Osteocyte (in vitro differentiated cells): ENCODE data around the gene PDZD4. TPM values are rescaled to one million over a fixed set of nuclear protein-coding genes. Genes with fewer than 3 reads are reported as not detected.

Experiments used
- DNase-seq: peaks from one replicate; pipeline ENCODE4 v3.0.0; 2021; ENCODE audit warnings: mixed read lengths; ENCODE audit not compliant: unreplicated experiment; ENCODE audit errors: extremely low spot score
- H3K27ac Mint-ChIP-seq: one replicate; pipeline ENCODE4 v1.8.0; 2021; ENCODE audit warnings: mild to moderate bottlenecking, mixed read lengths; ENCODE audit not compliant: unreplicated experiment
- H3K27me3 Mint-ChIP-seq: one replicate; pipeline ENCODE4 v1.8.0; 2021; ENCODE audit warnings: mixed read lengths; ENCODE audit not compliant: unreplicated experiment
- H3K36me3 Mint-ChIP-seq: one replicate; pipeline ENCODE4 v1.8.0; 2021; ENCODE audit warnings: mixed read lengths; ENCODE audit not compliant: unreplicated experiment
- H3K4me1 Mint-ChIP-seq: one replicate; pipeline ENCODE4 v1.8.0; 2021; ENCODE audit warnings: mixed read lengths; ENCODE audit not compliant: unreplicated experiment
- H3K4me3 Mint-ChIP-seq: one replicate; pipeline ENCODE4 v1.8.0; 2021; ENCODE audit warnings: mild to moderate bottlenecking, moderate library complexity, mixed read lengths; ENCODE audit not compliant: unreplicated experiment
- H3K9me3 Mint-ChIP-seq: one replicate; pipeline ENCODE4 v1.8.0; 2021; ENCODE audit warnings: mixed read lengths; ENCODE audit not compliant: unreplicated experiment
- total RNA-seq: library from RNA; stranded (reverse); gene quantifications from 2 replicates; pipeline ENCODE4 v1.2.1, GENCODE V29; 2021
- TF ChIP-seq, protein P1 (sequence below): fragments of 200-600 bp; sonication (generic); IDR thresholded peaks from 2 replicates; pipeline ENCODE4 v1.5.0; 2021; ENCODE audit warnings: antibody characterized with exemption, mild to moderate bottlenecking, moderate library complexity

PDZD4 gene
- total RNA-seq, 1 donor from 2014 or later = 23.9 TPM

DNA sequence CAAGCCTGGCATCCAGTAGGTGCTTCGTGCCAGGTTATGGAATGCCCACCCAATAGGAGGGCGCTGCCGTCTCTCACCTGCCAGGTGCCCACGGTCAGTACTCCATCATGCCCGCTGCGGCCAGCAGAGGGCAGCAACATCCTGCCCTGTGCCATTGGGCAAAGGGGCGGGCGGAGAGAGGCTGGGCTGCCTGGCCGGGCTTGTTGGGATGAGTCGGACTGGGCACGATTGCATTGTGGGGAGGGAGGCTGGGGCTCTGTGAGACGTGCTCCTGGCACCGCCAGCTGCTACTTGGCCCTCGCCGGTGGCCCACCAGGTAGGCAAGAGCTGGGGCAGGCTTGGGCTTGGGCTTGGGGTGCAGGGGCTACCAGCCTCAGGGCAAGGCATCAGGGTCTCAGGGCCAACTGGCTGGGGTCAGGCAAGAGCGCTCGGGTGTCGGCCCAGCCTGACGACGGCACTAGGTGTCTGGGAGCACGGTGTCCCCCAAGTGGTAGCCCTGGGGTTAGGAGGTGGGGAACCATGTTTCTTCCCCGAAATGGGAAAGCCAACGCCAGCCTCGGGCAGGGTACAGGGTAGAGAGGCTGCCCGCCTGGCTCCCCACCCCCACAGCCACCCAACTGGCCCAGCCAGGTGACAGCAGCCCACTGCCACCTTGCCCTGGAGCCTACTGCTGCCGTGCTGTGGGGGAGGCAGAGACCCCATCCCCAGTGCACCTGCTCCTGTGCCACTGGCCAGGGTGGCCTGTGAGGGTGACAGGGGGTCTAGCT is 66.2 kb downstream of the PDZD4 start, which contains the start of gene PLXNB3:
PLXNB3 (plus strand) TSS at position 261 of the 767 bp plus-strand sequence. CDS start 1,287 bp downstream, outside the sequence.
- Mint-ChIP-seq H3K27ac (no peak within 1 kb of the TSS), H3K4me1 (peaks cover 17% of the 10 kb centered on the region), H3K27me3 (no peaks in the 10 kb centered on the region), H3K36me3 (no peaks in the 10 kb centered on the region), H3K9me3 (no peaks in the 10 kb centered on the region), H3K4me3 (peak within 1 kb of the TSS; percentile 55)
- DNase-seq = no peak
- TF ChIP-seq, protein P1, sequence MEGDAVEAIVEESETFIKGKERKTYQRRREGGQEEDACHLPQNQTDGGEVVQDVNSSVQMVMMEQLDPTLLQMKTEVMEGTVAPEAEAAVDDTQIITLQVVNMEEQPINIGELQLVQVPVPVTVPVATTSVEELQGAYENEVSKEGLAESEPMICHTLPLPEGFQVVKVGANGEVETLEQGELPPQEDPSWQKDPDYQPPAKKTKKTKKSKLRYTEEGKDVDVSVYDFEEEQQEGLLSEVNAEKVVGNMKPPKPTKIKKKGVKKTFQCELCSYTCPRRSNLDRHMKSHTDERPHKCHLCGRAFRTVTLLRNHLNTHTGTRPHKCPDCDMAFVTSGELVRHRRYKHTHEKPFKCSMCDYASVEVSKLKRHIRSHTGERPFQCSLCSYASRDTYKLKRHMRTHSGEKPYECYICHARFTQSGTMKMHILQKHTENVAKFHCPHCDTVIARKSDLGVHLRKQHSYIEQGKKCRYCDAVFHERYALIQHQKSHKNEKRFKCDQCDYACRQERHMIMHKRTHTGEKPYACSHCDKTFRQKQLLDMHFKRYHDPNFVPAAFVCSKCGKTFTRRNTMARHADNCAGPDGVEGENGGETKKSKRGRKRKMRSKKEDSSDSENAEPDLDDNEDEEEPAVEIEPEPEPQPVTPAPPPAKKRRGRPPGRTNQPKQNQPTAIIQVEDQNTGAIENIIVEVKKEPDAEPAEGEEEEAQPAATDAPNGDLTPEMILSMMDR = peak; percentile 80

GRCh38 chrX:153763298-153763932 is 66.9 kb downstream of the PDZD4 start:
- no peak for DNase-seq
- no peak overlapping the region for H3K27ac Mint-ChIP-seq
- H3K4me1 Mint-ChIP-seq = peaks cover 17% of the 10 kb centered on the region
- no peaks in the 10 kb centered on the region for H3K27me3 Mint-ChIP-seq
- no peak overlapping the region for H3K4me3 Mint-ChIP-seq
- H3K36me3 Mint-ChIP-seq = no peaks in the 10 kb centered on the region
- TF ChIP-seq, protein P1 = no peak
- H3K9me3 Mint-ChIP-seq = no peaks in the 10 kb centered on the region

DNA sequence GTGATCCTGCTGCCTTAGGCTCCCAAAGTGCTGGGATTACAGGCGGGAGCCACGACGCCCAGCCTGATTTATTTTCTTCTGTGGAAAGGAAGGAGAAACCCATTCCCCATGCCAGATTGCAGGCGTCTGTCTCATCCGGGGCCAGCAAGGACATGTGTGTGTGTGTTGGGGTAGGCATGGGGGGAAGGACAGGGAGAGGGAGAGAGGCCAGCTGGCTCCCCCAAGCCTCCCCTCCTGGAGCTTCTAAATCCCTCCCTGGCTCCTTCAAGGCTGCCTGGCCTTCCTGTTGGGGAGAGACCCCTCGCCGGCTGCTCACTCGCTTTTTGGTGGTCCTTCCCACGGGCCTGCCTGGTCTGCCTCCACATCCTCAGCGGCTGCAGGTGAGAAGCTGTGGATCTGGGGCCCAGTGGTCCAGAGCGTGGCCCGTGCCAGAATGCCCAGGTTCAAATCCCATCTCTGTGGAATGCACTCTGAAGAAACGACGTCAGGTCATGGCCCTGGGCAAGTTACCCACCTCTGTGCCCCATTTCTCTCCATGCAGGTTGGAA is 67.6 kb downstream of the PDZD4 start:
- H3K4me1 Mint-ChIP-seq = peaks cover 17% of the 10 kb centered on the region
- H3K36me3 Mint-ChIP-seq = no peaks in the 10 kb centered on the region
- no peaks in the 10 kb centered on the region for H3K27me3 Mint-ChIP-seq
- no peak overlapping the region for H3K4me3 Mint-ChIP-seq
- TF ChIP-seq, protein P1 = no peak
- no peak for DNase-seq
- H3K27ac Mint-ChIP-seq = no peak overlapping the region
- H3K9me3 Mint-ChIP-seq = no peaks in the 10 kb centered on the region

DNA sequence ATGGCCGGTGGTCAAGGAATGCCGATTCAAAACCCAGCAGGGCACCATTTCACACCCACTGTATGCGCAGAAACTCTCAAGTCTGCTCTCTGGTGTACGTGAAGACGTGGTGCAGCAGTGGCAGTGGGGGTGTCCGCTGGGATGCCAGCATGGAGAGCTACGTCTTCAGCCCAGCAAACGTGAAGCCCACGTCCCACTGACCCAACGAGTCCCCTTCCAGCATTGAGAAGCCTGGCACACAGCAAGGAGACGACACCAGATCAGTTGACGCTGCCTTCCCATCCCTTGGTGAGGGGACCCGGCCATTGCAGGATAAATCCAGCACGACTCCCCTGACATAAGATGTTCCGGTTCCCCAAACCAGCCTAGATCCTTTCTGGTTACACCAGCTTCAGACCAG is 68.5 kb downstream of the PDZD4 start:
- Mint-ChIP-seq H3K36me3 (no peaks in the 10 kb centered on the region), H3K4me3 (no peak overlapping the region), H3K9me3 (no peaks in the 10 kb centered on the region), H3K27me3 (no peaks in the 10 kb centered on the region), H3K27ac (no peak overlapping the region), H3K4me1 (peaks cover 17% of the 10 kb centered on the region)
- TF ChIP-seq, protein P1 = no peak
- DNase-seq = no peak

DNA sequence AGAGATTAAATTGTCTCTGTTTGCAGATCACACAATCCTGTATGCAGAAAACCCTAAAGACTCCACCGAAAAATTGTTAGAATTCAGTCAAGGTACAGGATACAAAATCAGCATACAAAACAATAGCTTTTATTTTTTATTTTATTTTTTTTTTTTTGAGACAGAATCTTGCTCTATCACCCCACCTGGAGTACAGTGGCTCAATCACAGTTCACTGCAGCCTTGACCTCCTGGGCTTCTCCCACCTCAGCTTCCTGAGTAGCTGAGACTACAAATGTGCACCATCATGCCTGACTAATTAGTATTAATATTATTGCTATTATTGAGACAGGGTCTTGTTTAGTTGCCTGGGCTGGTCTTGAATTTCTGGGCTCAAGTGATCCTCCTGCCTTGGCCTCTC is 75.2 kb downstream of the PDZD4 start:
- TF ChIP-seq, protein P1 = no peak
- Mint-ChIP-seq H3K4me3 (no peak overlapping the region), H3K27me3 (no peaks in the 10 kb centered on the region), H3K27ac (no peak overlapping the region), H3K9me3 (peaks cover 7% of the 10 kb centered on the region), H3K36me3 (no peaks in the 10 kb centered on the region), H3K4me1 (no peaks in the 10 kb centered on the region)
- no peak for DNase-seq
